ENCODE data around the gene QSOX1.

Gene QSOX1

DNA sequence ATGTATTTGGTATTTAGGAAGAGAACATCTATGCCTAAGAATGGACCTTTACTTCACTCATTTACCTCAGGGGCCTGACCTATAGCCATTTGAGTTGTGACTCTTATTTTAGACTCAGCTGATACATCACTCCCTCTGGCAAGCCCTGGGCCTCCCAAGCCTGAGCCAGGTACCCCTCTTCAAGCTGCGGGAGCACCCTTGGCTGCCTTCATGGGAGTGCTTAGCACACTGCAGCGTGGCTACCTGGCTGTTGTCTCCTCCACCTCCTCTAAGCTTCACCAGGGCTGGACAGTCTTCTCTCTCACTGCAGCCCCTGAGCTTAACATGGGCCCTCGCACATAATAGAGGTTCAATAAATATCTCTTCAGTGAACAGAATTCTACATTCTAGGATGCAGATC, 51.9 kb downstream of the QSOX1 start:
- H3K4me3 ChIP-seq (ENCODE audit: insufficient read depth, low read length, poor library complexity, severe bottlenecking), result no peak overlapping the region
- H3K36me3 ChIP-seq (ENCODE audit: low read length), result no peaks in the 10 kb centered on the region
- H3K27me3 ChIP-seq (ENCODE audit: low read length), result no peaks in the 10 kb centered on the region
- TF ChIP-seq, protein P1, sequence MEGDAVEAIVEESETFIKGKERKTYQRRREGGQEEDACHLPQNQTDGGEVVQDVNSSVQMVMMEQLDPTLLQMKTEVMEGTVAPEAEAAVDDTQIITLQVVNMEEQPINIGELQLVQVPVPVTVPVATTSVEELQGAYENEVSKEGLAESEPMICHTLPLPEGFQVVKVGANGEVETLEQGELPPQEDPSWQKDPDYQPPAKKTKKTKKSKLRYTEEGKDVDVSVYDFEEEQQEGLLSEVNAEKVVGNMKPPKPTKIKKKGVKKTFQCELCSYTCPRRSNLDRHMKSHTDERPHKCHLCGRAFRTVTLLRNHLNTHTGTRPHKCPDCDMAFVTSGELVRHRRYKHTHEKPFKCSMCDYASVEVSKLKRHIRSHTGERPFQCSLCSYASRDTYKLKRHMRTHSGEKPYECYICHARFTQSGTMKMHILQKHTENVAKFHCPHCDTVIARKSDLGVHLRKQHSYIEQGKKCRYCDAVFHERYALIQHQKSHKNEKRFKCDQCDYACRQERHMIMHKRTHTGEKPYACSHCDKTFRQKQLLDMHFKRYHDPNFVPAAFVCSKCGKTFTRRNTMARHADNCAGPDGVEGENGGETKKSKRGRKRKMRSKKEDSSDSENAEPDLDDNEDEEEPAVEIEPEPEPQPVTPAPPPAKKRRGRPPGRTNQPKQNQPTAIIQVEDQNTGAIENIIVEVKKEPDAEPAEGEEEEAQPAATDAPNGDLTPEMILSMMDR (IDR thresholded peaks at IDR 0.05; ENCODE audit: insufficient read depth, low read length, poor library complexity, severe bottlenecking), result no peak
- no peak for TF ChIP-seq EZH2phosphoT487 (conservative IDR thresholded peaks at IDR 0.05; ENCODE audit: low read length)
- H3K4me2 ChIP-seq (ENCODE audit: low read depth, low read length, poor library complexity, severe bottlenecking), result no peak overlapping the region
- no peaks in the 10 kb centered on the region for H3K9me3 ChIP-seq (ENCODE audit: insufficient read depth, low read length)
- H2AFZ ChIP-seq (ENCODE audit: low read depth, low read length, severe bottlenecking), result no peak overlapping the region
- no peaks in the 10 kb centered on the region for H3K79me2 ChIP-seq (ENCODE audit: insufficient read depth, low read length)
- H3K9me2 ChIP-seq (replicated peaks; ENCODE audit: insufficient read depth, low read length), result no peaks in the 10 kb centered on the region
- H3K9ac ChIP-seq (ENCODE audit: low read length), result no peak overlapping the region
- H3F3A ChIP-seq (ENCODE audit: insufficient read depth), result no peaks in the 10 kb centered on the region
- no peak overlapping the region for H3K27ac ChIP-seq (ENCODE audit: low read depth, low read length)
- H4K20me1 ChIP-seq (ENCODE audit: low read depth, low read length), result no peaks in the 10 kb centered on the region

DNA sequence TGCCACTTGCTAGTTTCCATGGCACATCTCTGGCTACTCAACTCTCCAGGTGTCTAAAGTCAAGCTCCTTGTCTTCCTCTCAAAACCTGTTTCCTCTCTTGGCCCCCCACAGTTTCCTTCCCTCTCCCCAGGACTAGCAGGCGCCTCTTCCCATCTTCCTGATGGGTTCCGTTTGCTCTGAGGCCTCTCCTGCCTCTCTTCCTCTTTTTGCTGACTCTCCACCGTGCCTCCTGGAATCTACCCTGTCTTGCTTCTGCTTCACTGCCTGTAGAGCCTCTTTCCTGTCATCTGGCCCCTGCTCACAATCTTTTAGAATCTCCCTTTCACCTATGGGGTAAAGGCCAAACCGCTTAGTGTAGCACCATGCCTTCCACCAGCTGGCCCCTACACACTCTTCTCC, 53.6 kb downstream of the QSOX1 start:
- Histone ChIP-seq H3K9ac (ENCODE audit: low read length) (no peak overlapping the region), H4K20me1 (ENCODE audit: low read depth, low read length) (no peaks in the 10 kb centered on the region), H3K27me3 (ENCODE audit: low read length) (no peaks in the 10 kb centered on the region), H3K27ac (ENCODE audit: low read depth, low read length) (no peak overlapping the region), H3K9me2 (replicated peaks; ENCODE audit: insufficient read depth, low read length) (no peaks in the 10 kb centered on the region), H3K4me3 (ENCODE audit: insufficient read depth, low read length, poor library complexity, severe bottlenecking) (no peak overlapping the region), H3K36me3 (ENCODE audit: low read length) (no peaks in the 10 kb centered on the region), H2AFZ (ENCODE audit: low read depth, low read length, severe bottlenecking) (no peak overlapping the region), H3K4me2 (ENCODE audit: low read depth, low read length, poor library complexity, severe bottlenecking) (no peak overlapping the region), H3K9me3 (ENCODE audit: insufficient read depth, low read length) (no peaks in the 10 kb centered on the region), H3K79me2 (ENCODE audit: insufficient read depth, low read length) (no peaks in the 10 kb centered on the region), H3F3A (ENCODE audit: insufficient read depth) (no peaks in the 10 kb centered on the region)
- TF ChIP-seq, protein P1 (IDR thresholded peaks at IDR 0.05; ENCODE audit: insufficient read depth, low read length, poor library complexity, severe bottlenecking), result no peak
- no peak for TF ChIP-seq EZH2phosphoT487 (conservative IDR thresholded peaks at IDR 0.05; ENCODE audit: low read length)

DNA sequence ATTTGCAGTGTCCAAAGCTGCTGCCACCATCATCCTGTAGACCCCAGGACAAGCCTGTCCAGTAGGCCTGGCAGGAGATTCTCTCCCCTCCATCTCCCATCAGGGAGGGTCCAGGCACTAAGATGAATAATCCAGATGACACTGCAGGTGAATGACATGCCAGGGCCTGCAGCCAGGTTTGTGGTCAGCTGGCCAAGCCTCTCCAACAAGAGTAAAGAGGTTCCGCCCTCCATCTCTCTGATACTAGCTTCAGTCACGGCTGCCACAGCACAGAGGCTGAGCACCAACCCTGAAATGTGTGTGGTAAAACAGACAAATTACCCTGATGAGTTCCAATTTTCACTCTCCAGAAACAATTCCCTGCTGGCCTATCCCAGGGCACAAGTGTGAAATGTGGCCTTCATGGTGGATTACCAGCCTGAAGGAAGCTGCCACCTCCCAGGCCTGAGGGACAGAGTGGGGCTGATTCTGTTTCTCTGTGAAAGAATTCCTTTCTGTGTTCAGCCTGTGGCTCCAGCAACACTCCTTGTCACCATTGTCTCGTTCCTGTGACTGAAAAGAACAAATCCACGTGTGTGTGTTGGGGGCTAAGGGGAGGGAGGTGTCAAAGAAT, 55.4 kb downstream of the QSOX1 start:
- Histone ChIP-seq H3K9me3 (ENCODE audit: insufficient read depth, low read length) (no peaks in the 10 kb centered on the region), H3K27ac (ENCODE audit: low read depth, low read length) (no peak overlapping the region), H3K4me2 (ENCODE audit: low read depth, low read length, poor library complexity, severe bottlenecking) (no peak overlapping the region), H3K9me2 (replicated peaks; ENCODE audit: insufficient read depth, low read length) (no peaks in the 10 kb centered on the region), H3K9ac (ENCODE audit: low read length) (no peak overlapping the region), H3F3A (ENCODE audit: insufficient read depth) (no peaks in the 10 kb centered on the region), H3K27me3 (ENCODE audit: low read length) (no peaks in the 10 kb centered on the region), H4K20me1 (ENCODE audit: low read depth, low read length) (no peaks in the 10 kb centered on the region), H2AFZ (ENCODE audit: low read depth, low read length, severe bottlenecking) (no peak overlapping the region), H3K36me3 (ENCODE audit: low read length) (no peaks in the 10 kb centered on the region), H3K79me2 (ENCODE audit: insufficient read depth, low read length) (no peaks in the 10 kb centered on the region), H3K4me3 (ENCODE audit: insufficient read depth, low read length, poor library complexity, severe bottlenecking) (no peak overlapping the region)
- TF ChIP-seq EZH2phosphoT487 (conservative IDR thresholded peaks at IDR 0.05; ENCODE audit: low read length), result no peak
- TF ChIP-seq, protein P1 (IDR thresholded peaks at IDR 0.05; ENCODE audit: insufficient read depth, low read length, poor library complexity, severe bottlenecking), result no peak

Measured in SU-DHL-6 (cell line).